NT2/D1 (cell line): Measurements from ENCODE around the gene KAZN.
A peak's percentile ranks its signal among the peaks of the same experiment; 100 is the strongest.

Experiments used
- DNase-seq: peaks from one replicate; pipeline ENCODE4 v3.0.0-alpha.2; 2011; ENCODE audit warnings: low read depth, low spot score
- H3K27me3 ChIP-seq: 2 replicates; pipeline ENCODE4 v1.6.0; 2011; ENCODE audit warnings: mild to moderate bottlenecking; ENCODE audit not compliant: insufficient read length, insufficient read depth
- H3K36me3 ChIP-seq: 2 replicates; pipeline ENCODE4 v1.6.1; 2011; ENCODE audit warnings: mild to moderate bottlenecking, low read length, mixed read lengths; ENCODE audit not compliant: insufficient read depth, insufficient read length
- H3K4me1 ChIP-seq: 2 replicates; pipeline ENCODE4 v1.5.1; 2011; ENCODE audit not compliant: insufficient read depth, insufficient read length
- H3K4me3 ChIP-seq: 2 replicates; pipeline ENCODE4 v1.5.1; 2011; ENCODE audit warnings: low read depth; ENCODE audit not compliant: insufficient read length
- H3K9ac ChIP-seq: 2 replicates; pipeline ENCODE4 v1.6.0; 2011; ENCODE audit warnings: low read depth; ENCODE audit not compliant: insufficient read length
- H3K9me3 ChIP-seq: 2 replicates; pipeline ENCODE4 v1.5.1; 2011; ENCODE audit warnings: mild to moderate bottlenecking, low read length; ENCODE audit not compliant: insufficient read depth
- SUZ12 ChIP-seq: IDR thresholded peaks from 2 replicates; pipeline ENCODE4 v1.6.1; 2011; ENCODE audit not compliant: insufficient read length, insufficient read depth; ENCODE audit errors: extremely low read depth
- YY1 ChIP-seq: IDR thresholded peaks from 2 replicates; pipeline ENCODE4 v1.6.1; 2011; ENCODE audit not compliant: insufficient read length, insufficient read depth
- ZNF274 ChIP-seq: IDR thresholded peaks from 2 replicates; pipeline ENCODE4 v1.6.1; 2011; ENCODE audit warnings: mild to moderate bottlenecking, low read depth, low read length

Gene KAZN

DNA sequence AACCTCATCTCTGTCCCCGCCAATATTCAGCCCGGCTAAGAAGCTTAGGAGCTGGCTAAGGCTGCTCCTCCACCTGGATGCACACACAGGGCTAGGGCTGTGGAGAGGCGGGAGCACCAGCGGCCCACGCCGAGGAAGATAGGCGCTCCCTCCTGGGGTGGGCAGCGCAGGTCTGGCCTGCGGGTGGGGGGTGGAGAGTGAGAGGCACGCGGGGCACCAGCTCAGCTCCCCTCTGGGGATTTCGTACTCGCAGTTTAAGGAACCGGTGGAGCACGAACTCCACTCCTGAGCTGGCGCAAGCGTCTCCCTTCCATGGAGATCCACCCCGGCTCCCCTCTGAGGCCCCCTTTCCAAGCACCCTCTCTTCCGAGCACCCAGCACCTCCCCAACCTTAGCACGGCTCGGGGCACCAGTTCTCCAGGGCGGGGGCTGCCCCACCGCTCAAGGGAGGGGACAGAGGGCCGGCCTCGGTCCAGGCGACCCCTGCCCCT, 433 bp upstream of the KAZN start:
- H3K9ac ChIP-seq: peak overlapping the region; percentile 86
- H3K4me1 ChIP-seq: peaks cover 4% of the 10 kb centered on the region
- TF ChIP-seq ZNF274 (no peak), SUZ12 (no peak), YY1 (no peak)

DNA sequence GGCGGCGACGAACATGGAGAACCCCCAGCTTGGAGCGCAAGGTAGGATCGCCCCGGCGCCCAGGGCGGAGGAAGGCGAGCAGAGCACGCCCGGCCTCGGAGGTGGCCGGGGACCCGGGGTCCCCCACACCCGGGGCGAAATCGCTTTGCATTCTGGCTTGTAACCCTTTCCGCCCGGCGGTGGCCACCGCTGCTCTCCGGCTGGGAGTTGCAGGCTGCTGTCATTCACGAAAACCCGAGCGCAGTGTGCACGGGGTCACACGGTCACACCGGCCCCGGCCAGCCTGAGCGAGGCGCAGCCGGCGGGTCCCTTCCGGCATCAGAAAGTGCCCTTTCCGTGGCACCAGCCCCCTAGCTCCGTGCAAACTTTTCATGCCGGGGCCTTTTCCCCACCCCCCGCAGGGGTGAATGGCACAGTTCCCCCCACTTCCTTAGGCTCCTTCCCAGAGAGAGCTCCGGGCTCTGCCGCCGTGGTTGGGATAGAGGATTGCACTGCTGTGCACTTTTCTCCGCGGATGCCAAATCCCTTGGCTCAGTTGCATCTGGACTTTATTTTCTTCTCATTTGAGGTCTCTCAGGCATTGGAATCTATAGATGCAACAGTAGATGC, 802 bp downstream of the KAZN start:
- H3K4me1 ChIP-seq: peaks cover 4% of the 10 kb centered on the region
- no peaks in the 10 kb centered on the region for H3K9me3 ChIP-seq
- no peak for TF ChIP-seq YY1
- TF ChIP-seq SUZ12: no peak
- TF ChIP-seq ZNF274: no peak
- no peaks in the 10 kb centered on the region for H3K27me3 ChIP-seq
- H3K9ac ChIP-seq: peak overlapping the region; percentile 86
- H3K36me3 ChIP-seq: peaks cover 11% of the 10 kb centered on the region
- H3K4me3 ChIP-seq: peak overlapping the region; percentile 71
- no peak for DNase-seq

More for the DNA sequence above, 433 bp upstream of the KAZN start:
- no peaks in the 10 kb centered on the region for H3K36me3 ChIP-seq
- no peaks in the 10 kb centered on the region for H3K27me3 ChIP-seq
- H3K4me3 ChIP-seq: peak overlapping the region; percentile 71
- DNase-seq: no peak
- no peaks in the 10 kb centered on the region for H3K9me3 ChIP-seq

DNA sequence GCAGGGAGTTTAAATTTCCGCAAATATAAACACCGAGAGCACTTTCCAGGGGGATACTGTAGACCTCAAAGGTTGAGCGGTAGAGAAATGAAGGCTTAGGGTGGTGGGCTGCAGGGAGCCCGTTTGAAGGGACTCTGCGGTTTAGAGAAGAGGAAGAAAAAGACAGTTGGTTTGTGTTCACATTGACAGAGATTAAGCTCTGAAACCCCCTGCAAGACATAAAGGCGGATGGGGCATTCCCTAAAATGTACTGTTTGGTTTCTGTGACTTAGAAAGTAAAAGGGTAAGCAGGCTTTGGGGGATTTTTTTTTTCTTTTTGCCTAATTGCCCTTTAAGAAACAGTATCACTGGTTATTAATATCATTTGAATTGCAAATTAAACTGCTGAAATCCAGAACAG, 1.3 kb downstream of the KAZN start:
- H3K4me3 ChIP-seq: peak overlapping the region; percentile 71
- no peak for TF ChIP-seq YY1
- no peak for TF ChIP-seq ZNF274
- TF ChIP-seq SUZ12: no peak
- H3K9ac ChIP-seq: peak overlapping the region; percentile 86

GRCh38 chr1:14600405-14601112, 2.1 kb downstream of the KAZN start:
- H3K9me3 ChIP-seq: no peaks in the 10 kb centered on the region
- no peaks in the 10 kb centered on the region for H3K27me3 ChIP-seq
- peaks cover 4% of the 10 kb centered on the region for H3K4me1 ChIP-seq
- no peak overlapping the region for H3K9ac ChIP-seq
- H3K4me3 ChIP-seq: peak overlapping the region; percentile 71
- TF ChIP-seq YY1 (no peak), ZNF274 (no peak)
- no peak for DNase-seq
- peaks cover 11% of the 10 kb centered on the region for H3K36me3 ChIP-seq

More for the DNA sequence above, 1.3 kb downstream of the KAZN start:
- Histone ChIP-seq H3K9me3 (no peaks in the 10 kb centered on the region), H3K4me1 (peaks cover 4% of the 10 kb centered on the region), H3K27me3 (no peaks in the 10 kb centered on the region), H3K36me3 (peaks cover 11% of the 10 kb centered on the region)
- DNase-seq: no peak

GRCh38 chr1:14602136-14602535, 3.7 kb downstream of the KAZN start:
- Histone ChIP-seq H3K9me3 (no peaks in the 10 kb centered on the region), H3K9ac (no peak overlapping the region), H3K27me3 (no peaks in the 10 kb centered on the region), H3K4me3 (no peak overlapping the region), H3K4me1 (peaks cover 4% of the 10 kb centered on the region), H3K36me3 (peaks cover 14% of the 10 kb centered on the region)
- TF ChIP-seq ZNF274: no peak
- no peak for TF ChIP-seq SUZ12
- no peak for DNase-seq

DNA sequence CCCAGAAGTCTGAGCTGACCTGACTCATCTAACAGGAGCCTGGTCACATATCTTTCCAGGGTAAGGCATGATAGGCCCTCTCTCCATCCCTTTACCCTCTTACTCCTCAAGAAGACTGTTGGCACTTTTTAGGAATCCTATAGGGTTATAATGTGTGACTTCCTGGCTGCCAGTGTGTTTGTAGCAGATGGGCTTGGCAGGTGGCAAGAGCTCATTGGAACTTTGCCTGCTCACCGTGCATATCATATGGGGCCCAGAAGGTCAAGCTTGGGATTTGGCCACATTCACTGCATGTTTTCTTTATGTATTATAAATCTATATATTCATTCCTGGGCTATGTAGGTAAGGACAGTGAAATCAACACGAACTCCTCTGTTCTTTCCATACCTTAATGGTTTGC, 5.2 kb downstream of the KAZN start:
- H3K27me3 ChIP-seq: no peaks in the 10 kb centered on the region
- no peak for DNase-seq

DNA sequence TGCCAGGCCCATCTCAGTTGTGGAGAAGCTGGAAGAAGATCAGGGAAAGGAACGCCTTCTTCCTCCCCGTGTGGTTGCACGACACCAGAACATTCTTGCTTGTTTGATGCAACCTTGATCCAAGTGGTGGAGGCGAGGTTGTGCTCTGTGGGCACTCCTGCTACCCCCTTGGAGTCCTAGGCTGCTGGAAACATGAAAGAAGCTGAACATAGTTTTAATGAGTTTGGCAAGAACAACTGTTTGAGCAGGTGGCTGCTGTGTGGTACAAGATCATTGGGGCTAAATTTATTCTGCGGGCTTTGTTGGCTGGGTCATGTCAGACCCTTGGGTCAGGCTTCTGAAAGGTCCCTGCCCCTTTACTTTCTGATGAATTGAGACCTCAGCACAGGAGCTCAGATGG, 5.9 kb downstream of the KAZN start:
- TF ChIP-seq YY1: no peak
- TF ChIP-seq SUZ12: no peak
- no peak for TF ChIP-seq ZNF274
- H3K9me3 ChIP-seq: no peaks in the 10 kb centered on the region
- H3K36me3 ChIP-seq: peaks cover 18% of the 10 kb centered on the region
- DNase-seq: no peak
- H3K27me3 ChIP-seq: no peaks in the 10 kb centered on the region
- no peaks in the 10 kb centered on the region for H3K4me1 ChIP-seq
- no peak overlapping the region for H3K9ac ChIP-seq
- no peak overlapping the region for H3K4me3 ChIP-seq

More for the DNA sequence above, 5.2 kb downstream of the KAZN start:
- H3K9me3 ChIP-seq: no peaks in the 10 kb centered on the region
- peaks cover 18% of the 10 kb centered on the region for H3K36me3 ChIP-seq
- no peak overlapping the region for H3K4me3 ChIP-seq
- TF ChIP-seq ZNF274 (no peak), SUZ12 (no peak), YY1 (no peak)
- no peaks in the 10 kb centered on the region for H3K4me1 ChIP-seq
- H3K9ac ChIP-seq: no peak overlapping the region
